Caco-2 (cell line): ENCODE results near the gene DSCAML1. TPM values are rescaled to one million over a fixed set of nuclear protein-coding genes. Genes with fewer than 3 reads are reported as not detected.
A peak's percentile ranks its signal among the peaks of the same experiment; 100 is the strongest.

ENCODE experiments used
- BruUV-seq: library from RNA; stranded (reverse); fragments of 400-500 nt; replicated peaks from 2 replicates; lab custom pipeline; 2021; lab: Mats Ljungman, UMichigan
- CTCF ChIA-PET: fragments of 300-600 bp; sonication (Branson Sonifier 250); formaldehyde crosslinking; loops from one replicate; lab custom pipeline; 2022; ENCODE audit warnings: antibody characterized with exemption; lab: Charles Lee
- POLR2A ChIA-PET: fragments of 300-600 bp; sonication (Branson Sonifier 250); formaldehyde crosslinking; loops from one replicate; lab custom pipeline; 2022; ENCODE audit warnings: antibody characterized with exemption; lab: Charles Lee
- DNase-seq, 2 experiments: peaks; one replicate each; pipeline versions ENCODE4 v3.0.0 to v3.0.0-alpha.2; 2020 to 2022
- H3K27me3 ChIP-seq: replicated peaks from 2 replicates; pipeline ENCODE4 v1.6.0; 2011; ENCODE audit warnings: low read length; ENCODE audit not compliant: control insufficient read depth, insufficient read depth
- H3K36me3 ChIP-seq: 2 replicates; pipeline ENCODE4 v1.5.1; 2011; ENCODE audit warnings: low read length; ENCODE audit not compliant: control insufficient read depth, insufficient read depth
- H3K4me1 ChIP-seq: fragments of 250-450 bp; sonication (Bioruptor Pico); 2 replicates; pipeline ENCODE4 v1.5.1; 2020; ENCODE audit warnings: mild to moderate bottlenecking
- H3K4me3 ChIP-seq: 2 replicates; pipeline ENCODE4 v1.5.1; 2011; ENCODE audit warnings: low read depth, mild to moderate bottlenecking, control low read depth, low read length
- H3K9me3 ChIP-seq: fragments of 250-450 bp; sonication (Bioruptor Pico); 2 replicates; pipeline ENCODE4 v1.5.1; 2020; ENCODE audit warnings: mild to moderate bottlenecking, moderate library complexity
- H3K27ac Mint-ChIP-seq: one replicate; pipeline ENCODE4 v1.8.0; 2022; ENCODE audit warnings: mixed read lengths; ENCODE audit not compliant: unreplicated experiment
- H3K27me3 Mint-ChIP-seq: one replicate; pipeline ENCODE4 v1.8.0; 2022; ENCODE audit warnings: mixed read lengths; ENCODE audit not compliant: insufficient read depth, unreplicated experiment
- H3K36me3 Mint-ChIP-seq: one replicate; pipeline ENCODE4 v1.8.0; 2022; ENCODE audit warnings: mild to moderate bottlenecking, mixed read lengths; ENCODE audit not compliant: insufficient read depth, unreplicated experiment
- H3K4me1 Mint-ChIP-seq: one replicate; pipeline ENCODE4 v1.8.0; 2022; ENCODE audit warnings: low read depth, mixed read lengths; ENCODE audit not compliant: unreplicated experiment
- H3K4me3 Mint-ChIP-seq: one replicate; pipeline ENCODE4 v1.8.0; 2022; ENCODE audit warnings: mild to moderate bottlenecking, moderate library complexity, mixed read lengths; ENCODE audit not compliant: unreplicated experiment
- H3K9me3 Mint-ChIP-seq: one replicate; pipeline ENCODE4 v1.8.0; 2022; ENCODE audit warnings: mixed read lengths; ENCODE audit not compliant: unreplicated experiment
- CTCF ChIP-seq, 2 experiments: fragments of 200-600 bp in 1 of 2; IDR thresholded peaks; 1 replicate in 1 of 2; 2 replicates in 1 of 2; pipeline versions ENCODE4 v1.5.1 to v1.8.0; 2011 to 2022; ENCODE audit warnings: antibody characterized with exemption in 1 of 2, control low read depth in 1 of 2, inconsistent platforms in 1 of 2, low read depth in 1 of 2, low read length in 1 of 2, mild to moderate bottlenecking in 1 of 2, moderate library complexity in 1 of 2; ENCODE audit not compliant: insufficient read depth in 1 of 2, severe bottlenecking in 1 of 2, unreplicated experiment in 1 of 2
- intact Hi-C: fragments of 100-400 bp; cut with micrococcal nuclease; formaldehyde crosslinking; loops from one replicate; pipeline ENCODE4 v1.10.0; 2022; ENCODE audit not compliant: unreplicated experiment
- total RNA-seq: library from RNA; stranded (reverse); gene quantifications from 2 replicates; pipeline ENCODE4 v1.2.3, GENCODE V29; 2022

Gene DSCAML1
- total RNA-seq, 1 experiment from 2014 or later: not detected

- DNase-seq: peak in 1 of 2 experiments; percentile 39
Observed at GRCh38 chr11:117479372-117479771, 317.6 kb downstream of the DSCAML1 start.

DNA sequence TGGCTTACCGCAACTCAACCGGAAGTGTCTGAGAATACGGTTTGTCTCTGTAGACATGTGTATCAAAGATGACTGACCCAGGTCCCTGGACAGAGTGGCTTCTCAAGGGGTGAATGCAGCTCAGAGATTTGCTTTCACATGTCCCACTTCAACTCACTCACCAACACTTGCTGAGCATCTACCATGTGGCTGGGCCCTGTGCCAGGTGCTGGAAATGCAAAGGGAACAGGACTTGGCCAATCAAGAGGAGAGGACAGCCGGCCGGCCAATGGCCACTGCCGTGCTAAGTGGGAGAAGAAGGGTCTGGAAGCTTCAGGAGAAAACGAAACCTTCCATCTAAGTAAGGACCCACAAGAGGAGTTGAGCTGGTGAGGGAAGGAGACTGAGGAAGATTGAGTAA lies 318.1 kb downstream of the DSCAML1 start:
- no peaks in the 10 kb centered on the region for H3K36me3 ChIP-seq
- no TSS peak for BruUV-seq
- Mint-ChIP-seq H3K36me3 (no peaks in the 10 kb centered on the region), H3K4me1 (no peaks in the 10 kb centered on the region), H3K9me3 (no peaks in the 10 kb centered on the region), H3K27me3 (peaks cover 22% of the 10 kb centered on the region), H3K4me3 (no peak overlapping the region), H3K27ac (no peak overlapping the region)
- no peak for TF ChIP-seq CTCF (IDR thresholded peaks at IDR 0.05; ENCODE audit: insufficient read depth in 1 of 2, low read depth in 1 of 2, low read length in 1 of 2, severe bottlenecking in 1 of 2, unreplicated experiment in 1 of 2)
- intact Hi-C loops: no loop called here
- H3K9me3 ChIP-seq: no peaks in the 10 kb centered on the region
- H3K4me3 ChIP-seq: no peak overlapping the region
- CTCF ChIA-PET: interaction anchor here (1.9 kb wide), 1 partner anchor 53 kb away, joined by 5 read pairs; no protein-coding TSS in a partner anchor
- POLR2A ChIA-PET: no interaction called here
- H3K27me3 ChIP-seq: peaks cover 3% of the 10 kb centered on the region
- no peak for DNase-seq
- no peaks in the 10 kb centered on the region for H3K4me1 ChIP-seq

More at GRCh38 chr11:117479372-117479771, 317.6 kb downstream of the DSCAML1 start:
- POLR2A ChIA-PET: no interaction called here
- Mint-ChIP-seq H3K4me1 (no peaks in the 10 kb centered on the region), H3K27ac (no peak overlapping the region), H3K36me3 (no peaks in the 10 kb centered on the region), H3K27me3 (peaks cover 23% of the 10 kb centered on the region), H3K4me3 (no peak overlapping the region), H3K9me3 (no peaks in the 10 kb centered on the region)
- no peaks in the 10 kb centered on the region for H3K36me3 ChIP-seq
- intact Hi-C loops: no loop called here
- CTCF ChIA-PET: interaction anchor here (1.9 kb wide), 1 partner anchor 53 kb away, joined by 5 read pairs; no protein-coding TSS in a partner anchor
- H3K4me1 ChIP-seq: no peaks in the 10 kb centered on the region
- H3K4me3 ChIP-seq: no peak overlapping the region
- peaks cover 3% of the 10 kb centered on the region for H3K27me3 ChIP-seq
- no peaks in the 10 kb centered on the region for H3K9me3 ChIP-seq
- peak; percentile 29 to 46 for TF ChIP-seq CTCF (IDR thresholded peaks at IDR 0.05; ENCODE audit: insufficient read depth in 1 of 2, low read depth in 1 of 2, low read length in 1 of 2, severe bottlenecking in 1 of 2, unreplicated experiment in 1 of 2)
- BruUV-seq: no TSS peak

DNA sequence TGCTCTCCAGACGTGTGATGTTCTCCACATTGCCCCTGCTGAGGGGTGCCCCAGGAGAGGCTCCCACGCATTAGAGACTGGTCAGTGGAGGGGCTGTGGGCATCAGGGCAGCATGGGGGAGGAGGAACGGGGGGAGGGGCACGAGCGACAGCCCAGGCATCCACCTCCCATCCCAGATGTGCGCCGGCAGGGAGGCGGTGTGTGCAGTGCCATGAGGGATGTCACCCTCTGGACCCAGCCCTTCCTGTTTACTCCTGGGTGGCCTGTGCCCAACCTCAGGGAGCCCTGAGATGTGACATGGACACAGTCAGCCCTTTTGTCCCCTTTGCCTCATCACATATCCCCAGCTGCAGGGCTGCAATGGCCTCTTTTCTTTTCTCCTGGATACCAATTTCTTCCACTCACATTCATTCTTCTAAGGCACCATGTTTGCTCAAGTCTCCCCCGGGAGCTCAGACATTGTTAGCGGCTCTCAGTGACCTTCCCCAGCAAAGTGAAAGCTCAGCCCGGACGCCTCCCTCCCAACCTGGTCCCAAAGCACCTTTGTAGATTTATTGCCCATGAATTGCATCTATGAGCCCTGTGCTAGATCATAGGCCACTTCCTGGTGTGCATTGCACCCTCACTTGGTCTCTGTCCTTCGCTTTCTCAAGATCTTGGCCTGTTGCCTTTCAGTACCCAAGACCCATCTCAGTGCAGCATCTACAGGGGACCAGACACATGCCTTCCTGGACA lies 318.7 kb downstream of the DSCAML1 start:
- DNase-seq: no peak
- Histone ChIP-seq H3K9me3 (no peaks in the 10 kb centered on the region), H3K27me3 (peaks cover 3% of the 10 kb centered on the region), H3K4me1 (no peaks in the 10 kb centered on the region), H3K36me3 (no peaks in the 10 kb centered on the region), H3K4me3 (no peak overlapping the region)
- H3K36me3 Mint-ChIP-seq: no peaks in the 10 kb centered on the region
- H3K9me3 Mint-ChIP-seq: no peaks in the 10 kb centered on the region
- no peak overlapping the region for H3K27ac Mint-ChIP-seq
- ChIA-PET CTCF (no interaction called here), POLR2A (no interaction called here)
- H3K27me3 Mint-ChIP-seq: peaks cover 22% of the 10 kb centered on the region
- H3K4me3 Mint-ChIP-seq: no peak overlapping the region
- no peak for TF ChIP-seq CTCF (IDR thresholded peaks at IDR 0.05; ENCODE audit: insufficient read depth in 1 of 2, low read depth in 1 of 2, low read length in 1 of 2, severe bottlenecking in 1 of 2, unreplicated experiment in 1 of 2)
- intact Hi-C loops: no loop called here
- no TSS peak for BruUV-seq
- no peaks in the 10 kb centered on the region for H3K4me1 Mint-ChIP-seq
